ENCODE data around the gene RASA2.
"Not testable (repeated sequence)": the region's sequence is repeated elsewhere in the genome, so short reads cannot be mapped to it uniquely, and the experiment has no call there.

GRCh38 chr3:141628868-141629441 is 142.1 kb downstream of the RASA2 start:
- TF ChIP-seq, protein P1, sequence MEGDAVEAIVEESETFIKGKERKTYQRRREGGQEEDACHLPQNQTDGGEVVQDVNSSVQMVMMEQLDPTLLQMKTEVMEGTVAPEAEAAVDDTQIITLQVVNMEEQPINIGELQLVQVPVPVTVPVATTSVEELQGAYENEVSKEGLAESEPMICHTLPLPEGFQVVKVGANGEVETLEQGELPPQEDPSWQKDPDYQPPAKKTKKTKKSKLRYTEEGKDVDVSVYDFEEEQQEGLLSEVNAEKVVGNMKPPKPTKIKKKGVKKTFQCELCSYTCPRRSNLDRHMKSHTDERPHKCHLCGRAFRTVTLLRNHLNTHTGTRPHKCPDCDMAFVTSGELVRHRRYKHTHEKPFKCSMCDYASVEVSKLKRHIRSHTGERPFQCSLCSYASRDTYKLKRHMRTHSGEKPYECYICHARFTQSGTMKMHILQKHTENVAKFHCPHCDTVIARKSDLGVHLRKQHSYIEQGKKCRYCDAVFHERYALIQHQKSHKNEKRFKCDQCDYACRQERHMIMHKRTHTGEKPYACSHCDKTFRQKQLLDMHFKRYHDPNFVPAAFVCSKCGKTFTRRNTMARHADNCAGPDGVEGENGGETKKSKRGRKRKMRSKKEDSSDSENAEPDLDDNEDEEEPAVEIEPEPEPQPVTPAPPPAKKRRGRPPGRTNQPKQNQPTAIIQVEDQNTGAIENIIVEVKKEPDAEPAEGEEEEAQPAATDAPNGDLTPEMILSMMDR (IDR thresholded peaks at IDR 0.05): not testable (repeated sequence)
- not testable (repeated sequence) for TF ChIP-seq POLR2A (IDR thresholded peaks at IDR 0.05; ENCODE audit: low read depth); EP300 (IDR thresholded peaks at IDR 0.05)
